WERI-Rb-1 (cell line): ENCODE measurements around the gene ELP4.

Experiments used
- DNase-seq: peaks from one replicate; pipeline ENCODE4 v3.0.0-alpha.2; 2020
- H3K27ac ChIP-seq: fragments of 250-450 bp; sonication (Bioruptor Pico); 2 replicates; pipeline ENCODE4 v1.5.1; 2020; ENCODE audit warnings: mild to moderate bottlenecking, moderate library complexity
- H3K27me3 ChIP-seq: fragments of 250-450 bp; sonication (Bioruptor Pico); 2 replicates; pipeline ENCODE4 v1.5.1; 2021; ENCODE audit warnings: mild to moderate bottlenecking, low read depth, moderate library complexity; ENCODE audit not compliant: insufficient read depth, severe bottlenecking
- H3K36me3 ChIP-seq: fragments of 250-450 bp; sonication (Bioruptor Pico); 2 replicates; pipeline ENCODE4 v1.5.1; 2020; ENCODE audit warnings: mild to moderate bottlenecking, moderate library complexity
- H3K4me3 ChIP-seq: 2 replicates; pipeline ENCODE4 v1.5.1; 2011; ENCODE audit warnings: low read depth, mild to moderate bottlenecking, control low read depth, low read length
- H3K9me3 ChIP-seq: fragments of 250-450 bp; sonication (Bioruptor Pico); 2 replicates; pipeline ENCODE4 v1.5.1; 2021; ENCODE audit warnings: mild to moderate bottlenecking, moderate library complexity; ENCODE audit not compliant: severe bottlenecking
- TF ChIP-seq, protein P1 (sequence below): IDR thresholded peaks from 2 replicates; pipeline ENCODE4 v1.5.1; 2011; ENCODE audit warnings: low read depth, mild to moderate bottlenecking, control low read depth, inconsistent platforms, low read length

ELP4 gene

DNA sequence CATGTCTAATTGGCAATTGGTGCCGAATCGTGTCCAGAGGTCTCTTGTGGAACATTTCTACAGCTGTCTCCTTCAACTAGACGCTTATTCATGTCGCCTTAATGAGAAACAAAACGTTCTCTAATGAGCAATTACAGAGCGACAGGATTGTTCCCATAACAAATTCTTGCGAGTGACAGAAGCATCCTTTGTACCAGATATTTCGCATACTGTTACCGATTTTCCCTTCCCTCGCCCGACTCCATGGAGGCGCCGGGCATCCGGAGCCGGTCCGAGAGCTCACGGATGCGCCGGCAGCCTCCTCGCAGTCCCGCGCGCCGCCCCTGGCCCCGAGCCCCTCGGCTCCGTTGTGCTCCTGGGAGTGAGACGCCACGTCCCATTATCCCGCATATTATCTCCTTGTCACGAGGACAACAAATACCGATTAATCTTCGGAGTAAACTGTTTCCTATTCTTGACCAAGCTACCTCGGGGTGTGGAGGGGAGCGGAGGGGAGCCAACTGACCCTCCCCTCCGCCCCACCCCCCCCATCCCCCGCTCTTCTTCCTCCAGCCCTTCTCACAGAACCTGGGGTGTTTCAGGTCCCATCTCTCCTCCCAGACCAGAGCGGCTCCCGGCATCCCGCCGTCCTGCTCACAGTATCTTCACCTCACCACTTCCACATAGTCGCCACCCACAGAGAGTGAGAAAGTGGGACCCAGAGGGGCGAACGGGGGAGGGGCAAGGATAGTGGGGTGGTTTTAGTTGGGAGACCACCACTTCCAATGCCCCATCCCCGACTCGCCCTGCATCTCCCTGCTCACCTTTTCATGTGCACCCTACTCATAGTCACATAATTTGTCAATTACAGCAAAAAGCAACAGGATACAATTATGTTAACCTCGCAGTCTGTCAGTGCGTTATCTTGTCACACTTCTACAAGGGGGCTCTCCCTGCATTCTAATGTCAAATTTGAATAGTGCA, 290.1 kb downstream of the ELP4 start:
- H3K27me3 ChIP-seq = peaks cover 89% of the 10 kb centered on the region
- TF ChIP-seq, protein P1, sequence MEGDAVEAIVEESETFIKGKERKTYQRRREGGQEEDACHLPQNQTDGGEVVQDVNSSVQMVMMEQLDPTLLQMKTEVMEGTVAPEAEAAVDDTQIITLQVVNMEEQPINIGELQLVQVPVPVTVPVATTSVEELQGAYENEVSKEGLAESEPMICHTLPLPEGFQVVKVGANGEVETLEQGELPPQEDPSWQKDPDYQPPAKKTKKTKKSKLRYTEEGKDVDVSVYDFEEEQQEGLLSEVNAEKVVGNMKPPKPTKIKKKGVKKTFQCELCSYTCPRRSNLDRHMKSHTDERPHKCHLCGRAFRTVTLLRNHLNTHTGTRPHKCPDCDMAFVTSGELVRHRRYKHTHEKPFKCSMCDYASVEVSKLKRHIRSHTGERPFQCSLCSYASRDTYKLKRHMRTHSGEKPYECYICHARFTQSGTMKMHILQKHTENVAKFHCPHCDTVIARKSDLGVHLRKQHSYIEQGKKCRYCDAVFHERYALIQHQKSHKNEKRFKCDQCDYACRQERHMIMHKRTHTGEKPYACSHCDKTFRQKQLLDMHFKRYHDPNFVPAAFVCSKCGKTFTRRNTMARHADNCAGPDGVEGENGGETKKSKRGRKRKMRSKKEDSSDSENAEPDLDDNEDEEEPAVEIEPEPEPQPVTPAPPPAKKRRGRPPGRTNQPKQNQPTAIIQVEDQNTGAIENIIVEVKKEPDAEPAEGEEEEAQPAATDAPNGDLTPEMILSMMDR = no peak
- no peak overlapping the region for H3K4me3 ChIP-seq

DNA sequence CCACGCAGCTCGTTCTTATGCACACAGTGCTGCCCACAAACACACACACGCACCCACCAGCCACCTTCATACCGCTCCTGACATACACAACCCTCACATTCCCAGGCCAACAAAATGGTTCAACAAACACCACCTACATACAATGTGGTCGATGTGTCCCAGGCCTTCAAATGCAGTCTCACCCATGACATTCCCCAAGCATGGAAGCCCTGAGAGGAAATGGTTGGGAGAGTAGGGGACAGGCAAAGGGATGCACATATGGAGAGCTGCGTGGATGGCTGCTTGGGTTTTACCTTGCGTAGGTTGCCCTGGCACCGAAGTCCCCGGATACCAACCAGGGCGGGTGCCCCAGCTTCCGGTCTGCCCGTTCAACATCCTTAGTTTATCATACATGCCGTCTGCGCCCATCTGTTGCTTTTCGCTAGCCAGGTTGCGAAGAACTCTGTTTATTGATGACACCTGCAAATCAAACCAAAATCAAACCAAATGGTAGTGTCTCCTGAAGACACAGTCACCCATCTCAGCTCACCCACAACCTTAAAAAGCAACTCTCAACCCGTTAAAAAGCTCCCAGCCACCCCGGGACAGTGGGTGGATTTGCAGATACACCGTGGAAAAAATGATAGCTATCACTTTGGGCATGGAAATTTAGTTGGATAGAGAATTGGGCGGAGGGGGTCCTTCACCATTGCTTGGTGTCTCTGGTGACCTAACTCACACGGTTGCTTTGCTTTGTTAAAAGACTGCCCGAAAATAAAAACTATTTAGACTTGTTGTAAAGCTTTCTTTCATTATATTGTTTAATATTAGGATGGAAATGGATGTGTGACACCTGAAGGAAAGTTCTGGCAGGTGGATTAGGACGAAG, 291.1 kb downstream of the ELP4 start:
- no peaks in the 10 kb centered on the region for H3K9me3 ChIP-seq
- no peaks in the 10 kb centered on the region for H3K36me3 ChIP-seq

More for the DNA sequence above, 290.1 kb downstream of the ELP4 start:
- H3K36me3 ChIP-seq = no peaks in the 10 kb centered on the region
- no peak overlapping the region for H3K27ac ChIP-seq
- no peaks in the 10 kb centered on the region for H3K9me3 ChIP-seq
- DNase-seq = no peak

DNA sequence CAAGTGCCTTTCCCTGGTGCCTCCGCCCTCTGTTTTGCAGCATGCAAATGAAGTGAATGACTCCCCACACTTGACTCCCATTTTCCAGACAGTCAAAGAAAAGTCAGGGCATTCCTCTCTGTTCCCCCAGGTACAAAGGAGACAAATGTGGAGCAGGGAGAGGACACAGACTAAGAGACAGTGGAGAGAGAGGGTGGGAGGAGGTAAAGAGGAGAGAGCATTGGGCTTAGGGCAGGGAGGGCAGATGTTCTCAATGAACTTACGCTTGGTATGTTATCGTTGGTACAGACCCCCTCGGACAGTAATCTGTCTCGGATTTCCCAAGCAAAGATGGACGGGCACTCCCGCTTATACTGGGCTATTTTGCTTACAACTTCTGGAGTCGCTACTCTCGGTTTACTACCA, 291.7 kb downstream of the ELP4 start:
- no peak for DNase-seq
- Histone ChIP-seq H3K27ac (no peak overlapping the region), H3K27me3 (peaks cover 92% of the 10 kb centered on the region), H3K36me3 (no peaks in the 10 kb centered on the region), H3K4me3 (no peak overlapping the region), H3K9me3 (no peaks in the 10 kb centered on the region)
- TF ChIP-seq, protein P1 = no peak

More for the DNA sequence above, 291.1 kb downstream of the ELP4 start:
- Histone ChIP-seq H3K27me3 (peaks cover 91% of the 10 kb centered on the region), H3K4me3 (no peak overlapping the region), H3K27ac (no peak overlapping the region)
- TF ChIP-seq, protein P1 = no peak
- no peak for DNase-seq

DNA sequence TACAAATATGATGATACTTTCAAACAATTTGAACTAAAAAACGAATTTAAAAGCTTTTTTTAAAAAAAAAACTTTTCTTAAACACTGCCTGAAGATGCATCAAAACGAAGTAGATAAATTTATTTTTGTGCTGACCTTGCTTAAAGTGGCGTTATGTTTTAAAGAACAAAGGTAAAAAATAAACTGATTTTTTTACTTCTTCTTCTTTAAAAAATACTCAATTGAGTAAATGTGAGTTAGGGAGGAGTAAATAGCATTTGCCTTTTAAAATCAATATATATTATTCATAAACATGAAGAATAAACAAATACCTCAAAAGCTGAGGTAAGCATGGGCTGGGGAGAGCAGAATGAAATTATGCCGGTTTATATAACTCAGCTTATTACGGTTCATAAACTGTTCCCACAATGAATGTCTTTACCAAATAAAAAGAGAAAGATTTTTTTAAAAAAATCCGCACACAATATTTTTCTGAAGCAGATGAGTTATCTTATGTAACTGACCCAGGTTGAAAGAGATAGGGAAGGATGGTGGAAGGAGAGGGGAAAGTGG, 292.5 kb downstream of the ELP4 start:
- TF ChIP-seq, protein P1 = no peak
- H3K27me3 ChIP-seq = peaks cover 94% of the 10 kb centered on the region
- no peaks in the 10 kb centered on the region for H3K36me3 ChIP-seq
- no peak overlapping the region for H3K27ac ChIP-seq
- no peak for DNase-seq
- H3K4me3 ChIP-seq = no peak overlapping the region
- H3K9me3 ChIP-seq = no peaks in the 10 kb centered on the region

DNA sequence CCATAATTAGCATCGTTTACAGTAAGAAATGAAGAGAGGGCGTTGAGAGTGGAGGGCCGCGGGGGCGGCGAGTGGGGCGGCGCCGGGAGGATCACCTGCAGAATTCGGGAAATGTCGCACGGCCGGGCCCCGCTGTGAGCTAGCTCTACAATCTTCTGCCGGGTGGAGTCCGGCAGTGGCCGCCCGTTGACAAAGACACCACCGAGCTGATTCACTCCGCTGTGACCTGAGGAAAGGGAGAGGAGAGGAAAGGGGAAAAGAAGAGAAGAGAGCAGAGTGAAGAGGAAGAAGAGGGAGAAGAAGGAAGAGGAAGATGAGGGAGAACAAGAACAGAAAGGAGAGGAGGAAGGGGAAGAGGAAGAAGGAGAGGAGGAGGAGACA, 293.0 kb downstream of the ELP4 start:
- H3K36me3 ChIP-seq = no peaks in the 10 kb centered on the region
- H3K4me3 ChIP-seq = no peak overlapping the region
- H3K9me3 ChIP-seq = no peaks in the 10 kb centered on the region
- DNase-seq = no peak
- H3K27ac ChIP-seq = no peak overlapping the region
- TF ChIP-seq, protein P1 = no peak
- peaks cover 94% of the 10 kb centered on the region for H3K27me3 ChIP-seq
